MV-4-11 (cell line): ENCODE results near the gene PUS1.
A peak's percentile ranks its signal among the peaks of the same experiment; 100 is the strongest.
"Not testable (repeated sequence)": the region's sequence is repeated elsewhere in the genome, so short reads cannot be mapped to it uniquely, and the experiment has no call there.

Source experiments
- DNase-seq: peaks from one replicate; lab custom pipeline; 2025; lab: John Stamatoyannopoulos, UW

PUS1 gene

DNA sequence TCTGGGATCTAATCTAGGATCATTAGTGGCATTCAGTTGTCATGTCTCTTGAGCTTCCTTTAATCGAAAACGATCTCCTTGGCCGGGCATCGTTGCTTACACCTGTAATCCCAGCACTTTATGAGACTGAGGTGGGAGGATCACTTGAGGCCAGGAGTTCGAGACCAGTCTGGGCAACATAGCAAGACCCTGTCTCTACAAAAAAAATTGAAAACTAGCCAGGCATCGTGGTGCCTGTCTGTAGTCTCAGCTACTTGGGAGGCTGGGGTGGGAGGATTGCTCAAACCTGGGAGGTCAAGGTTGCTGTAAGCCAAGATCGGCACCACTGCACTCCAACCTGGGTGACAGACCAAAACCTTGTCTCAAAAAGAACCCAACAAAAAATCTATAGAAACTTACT lies 9.0 kb downstream of the PUS1 start:
- no peak for DNase-seq

DNA sequence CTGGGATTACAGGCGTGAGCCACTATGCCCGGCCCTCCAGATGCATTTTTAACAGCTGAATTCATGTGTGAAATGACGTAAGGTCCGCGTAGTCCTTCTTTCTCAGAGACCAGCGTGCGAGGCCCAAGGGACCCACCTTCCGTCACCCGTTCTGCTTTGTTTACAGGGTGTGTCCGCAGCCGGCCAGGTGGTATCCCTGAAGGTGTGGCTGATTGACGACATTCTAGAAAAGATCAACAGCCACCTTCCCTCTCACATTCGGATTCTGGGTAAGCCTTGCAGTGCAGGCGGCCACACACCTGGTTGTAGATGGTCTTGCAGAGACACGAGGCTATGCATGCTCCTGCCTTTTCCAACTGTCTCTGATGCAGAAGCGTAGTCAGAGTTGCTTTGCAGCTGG lies 9.9 kb downstream of the PUS1 start:
- no peak for DNase-seq

DNA sequence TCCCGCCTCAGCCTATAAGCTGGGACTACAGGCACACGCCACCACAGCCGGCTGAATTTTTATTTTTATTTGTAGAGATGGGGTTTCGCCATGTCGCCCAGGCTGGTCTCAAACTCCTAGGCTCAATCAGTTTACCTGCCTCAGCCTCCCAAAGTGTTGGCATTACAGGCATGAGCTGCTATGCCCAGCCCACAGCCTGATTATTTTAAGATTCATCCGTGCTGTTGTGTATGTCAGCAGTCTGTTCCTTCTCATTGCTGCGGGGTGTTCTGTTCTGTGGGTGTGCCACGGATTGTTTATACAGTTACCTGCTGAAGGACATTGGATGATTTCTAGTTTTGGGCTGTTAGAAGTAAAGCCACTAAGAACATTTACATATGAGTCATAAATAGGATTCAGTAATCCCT lies 11.1 kb downstream of the PUS1 start:
- DNase-seq = no peak

DNA sequence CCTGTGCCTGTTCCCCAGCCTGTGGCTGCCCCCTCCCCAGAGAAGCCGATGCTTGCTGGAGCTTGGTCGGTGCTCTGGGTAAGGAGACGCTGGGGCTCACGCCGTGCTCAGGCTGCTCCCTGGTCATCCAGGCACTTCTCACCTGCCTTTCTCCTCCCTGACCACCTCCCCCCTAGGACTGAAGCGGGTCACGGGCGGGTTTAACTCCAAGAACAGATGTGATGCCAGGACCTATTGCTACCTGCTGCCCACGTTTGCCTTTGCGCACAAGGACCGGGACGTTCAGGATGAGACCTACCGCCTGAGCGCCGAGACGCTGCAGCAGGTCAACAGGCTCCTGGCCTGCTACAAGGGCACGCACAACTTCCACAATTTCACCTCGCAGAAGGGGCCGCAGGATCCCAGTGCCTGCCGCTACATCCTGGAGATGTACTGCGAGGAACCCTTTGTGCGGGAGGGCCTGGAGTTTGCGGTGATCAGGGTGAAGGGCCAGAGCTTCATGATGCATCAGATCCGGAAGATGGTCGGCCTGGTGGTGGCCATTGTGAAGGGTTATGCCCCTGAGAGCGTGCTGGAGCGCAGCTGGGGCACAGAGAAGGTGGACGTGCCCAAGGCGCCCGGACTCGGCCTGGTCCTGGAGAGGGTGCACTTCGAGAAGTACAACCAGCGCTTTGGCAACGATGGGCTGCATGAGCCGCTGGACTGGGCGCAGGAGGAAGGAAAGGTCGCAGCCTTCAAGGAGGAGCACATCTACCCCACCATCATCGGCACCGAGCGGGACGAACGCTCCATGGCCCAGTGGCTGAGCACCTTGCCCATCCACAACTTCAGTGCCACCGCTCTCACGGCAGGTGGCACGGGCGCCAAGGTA lies 12.3 kb downstream of the PUS1 start:
- DNase-seq = no peak

DNA sequence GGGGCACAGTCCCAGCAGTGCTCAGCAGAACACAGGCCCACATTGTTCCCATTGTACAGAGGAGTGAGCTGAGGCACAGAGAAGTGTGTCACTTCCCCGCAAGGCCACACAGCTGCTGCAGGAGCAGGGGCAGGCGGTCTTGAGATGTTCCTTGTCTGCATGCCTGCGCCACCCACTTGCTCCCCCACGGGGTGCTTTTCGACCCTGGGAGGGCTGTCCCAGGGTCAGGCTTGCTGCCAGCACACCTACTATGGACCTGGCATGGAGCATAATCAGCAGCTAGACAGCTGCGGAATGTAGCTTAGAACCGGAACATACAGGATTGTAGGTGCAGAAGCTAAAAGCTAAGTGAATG lies 12.9 kb downstream of the PUS1 start:
- DNase-seq = no peak

DNA sequence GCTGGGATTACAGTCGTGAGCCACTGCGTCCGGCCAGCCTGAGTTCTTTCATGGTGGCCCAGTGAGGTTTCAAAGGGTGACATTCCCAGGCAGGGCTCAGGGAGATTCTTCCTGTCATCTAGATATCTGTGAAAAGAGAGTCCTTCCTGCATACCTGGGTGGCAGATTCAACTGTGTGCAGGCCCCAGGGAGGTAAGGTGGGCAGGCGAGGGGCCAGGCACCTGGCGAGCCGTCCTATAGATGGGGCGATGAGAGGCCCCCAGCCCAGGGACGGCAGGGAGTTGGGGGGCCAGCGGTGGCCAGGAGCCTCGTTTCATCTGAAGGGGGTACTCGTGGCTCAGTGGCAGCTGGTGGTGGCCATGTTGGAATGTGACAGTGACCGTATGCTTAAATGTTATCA lies 13.6 kb downstream of the PUS1 start:
- no peak for DNase-seq

DNA sequence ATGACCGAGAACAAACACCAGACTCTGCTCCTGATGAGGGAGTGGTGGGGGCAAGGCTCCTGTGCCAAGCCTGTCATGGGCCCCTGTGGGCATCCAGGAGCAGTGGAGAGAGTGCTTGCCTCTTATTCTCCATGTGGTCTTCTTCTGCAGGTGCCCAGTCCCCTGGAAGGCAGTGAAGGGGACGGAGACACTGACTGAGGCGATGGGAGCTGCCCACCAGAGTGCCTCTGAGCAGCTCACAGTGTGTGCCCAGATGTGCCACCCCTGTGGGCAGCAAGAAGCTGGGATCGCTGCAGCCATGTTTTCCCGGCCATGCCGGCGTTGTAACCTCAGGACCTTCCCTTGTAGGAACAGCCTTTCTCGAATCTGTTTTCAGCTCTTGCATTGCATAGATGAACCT lies 14.3 kb downstream of the PUS1 start:
- DNase-seq = no peak

DNA sequence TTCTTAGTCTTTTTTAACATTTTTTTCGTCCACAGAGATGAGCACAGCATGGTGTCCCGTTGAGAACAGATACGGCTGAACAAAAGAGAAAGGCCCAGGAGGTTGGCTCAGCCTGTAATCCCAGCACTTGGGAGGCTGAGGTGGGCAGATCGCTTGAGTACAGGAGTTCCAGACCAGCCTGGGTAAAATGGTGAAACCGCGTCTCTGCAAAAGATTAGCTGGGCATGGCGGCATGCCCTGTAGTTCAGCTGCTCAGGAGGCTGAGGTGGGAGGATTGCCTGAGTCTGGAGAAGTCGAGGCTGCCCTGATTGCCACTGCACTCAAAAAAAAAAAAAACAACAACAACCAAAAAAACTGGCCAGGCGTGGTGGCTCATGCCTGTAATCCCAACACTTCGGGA lies 14.8 kb downstream of the PUS1 start:
- DNase-seq = no peak

DNA sequence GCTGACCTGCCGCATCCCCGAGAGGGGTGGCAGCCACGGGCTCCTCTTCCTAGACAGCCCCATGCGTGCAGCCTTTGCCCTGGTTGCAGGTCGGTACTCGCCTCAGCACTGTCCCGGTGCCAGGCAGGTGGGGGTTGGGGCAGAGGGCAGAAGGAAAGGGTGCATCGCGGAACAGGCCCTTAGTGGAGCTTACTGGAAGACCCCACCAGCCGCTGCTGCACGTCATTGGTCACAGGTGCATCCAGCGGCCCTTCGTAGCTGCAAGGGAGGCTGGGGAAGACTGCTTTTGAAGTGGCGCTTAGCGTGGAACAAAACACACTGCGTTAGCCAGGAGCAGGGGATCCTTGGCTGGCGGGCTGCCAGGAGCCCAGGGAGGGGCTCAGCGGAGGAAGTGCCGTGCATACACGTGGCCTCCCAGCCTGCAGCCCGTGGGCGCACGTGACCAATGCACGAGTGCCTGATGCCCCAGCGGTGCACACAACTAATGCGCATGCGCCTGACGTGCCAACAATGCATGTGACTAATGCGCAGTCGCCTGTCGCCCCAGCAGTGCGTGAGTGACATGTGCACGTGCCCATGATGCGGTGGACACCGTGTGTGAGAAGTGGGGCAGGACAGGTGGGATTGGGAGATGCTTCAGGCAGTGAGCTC lies 15.7 kb downstream of the PUS1 start:
- DNase-seq = no peak

DNA sequence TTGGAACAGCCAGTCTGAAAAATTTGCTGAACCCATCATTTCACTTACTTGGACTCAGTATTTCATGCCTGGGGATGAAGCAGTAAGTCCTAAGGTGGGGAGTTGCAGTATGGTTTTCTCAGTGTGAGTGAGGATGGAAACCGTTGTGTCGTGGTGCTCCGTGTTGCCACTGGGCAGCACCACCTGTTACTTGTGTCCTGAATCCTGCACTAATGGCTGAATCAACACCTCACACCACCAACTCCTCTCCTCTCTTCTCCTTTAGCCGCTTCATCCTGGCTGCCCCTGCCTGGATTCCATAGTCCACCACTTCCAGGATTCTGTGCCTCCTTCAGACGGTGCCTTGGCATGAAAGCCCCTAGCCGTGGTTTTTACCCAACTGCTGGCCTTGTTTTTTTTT lies 17.7 kb downstream of the PUS1 start:
- no peak for DNase-seq

DNA sequence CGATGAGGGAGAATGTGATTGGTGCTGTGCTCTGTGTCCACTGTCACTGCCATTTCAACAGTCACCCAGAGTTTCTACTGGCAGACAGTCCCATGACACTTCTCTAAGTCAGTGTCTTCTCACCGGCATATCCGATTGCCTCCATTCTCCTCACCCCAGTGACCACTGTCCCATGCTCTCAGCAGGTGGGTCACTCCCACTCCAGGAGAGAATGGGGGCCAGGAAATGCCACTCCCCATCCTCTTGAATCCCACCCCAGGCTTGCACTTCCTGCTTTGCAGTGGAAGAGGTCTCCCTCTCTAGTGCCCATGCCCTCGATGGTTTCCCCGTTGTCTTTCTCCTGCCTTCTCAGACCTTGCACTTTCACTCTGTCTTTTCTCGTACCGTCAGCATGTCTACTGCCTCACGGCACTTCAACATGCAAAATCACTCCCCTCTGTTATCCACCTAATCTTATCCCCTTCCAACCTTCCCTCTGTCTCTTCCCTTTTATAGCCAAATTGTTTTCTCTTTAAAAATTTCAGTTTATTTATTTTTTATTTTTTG lies 18.5 kb downstream of the PUS1 start:
- DNase-seq = no peak

DNA sequence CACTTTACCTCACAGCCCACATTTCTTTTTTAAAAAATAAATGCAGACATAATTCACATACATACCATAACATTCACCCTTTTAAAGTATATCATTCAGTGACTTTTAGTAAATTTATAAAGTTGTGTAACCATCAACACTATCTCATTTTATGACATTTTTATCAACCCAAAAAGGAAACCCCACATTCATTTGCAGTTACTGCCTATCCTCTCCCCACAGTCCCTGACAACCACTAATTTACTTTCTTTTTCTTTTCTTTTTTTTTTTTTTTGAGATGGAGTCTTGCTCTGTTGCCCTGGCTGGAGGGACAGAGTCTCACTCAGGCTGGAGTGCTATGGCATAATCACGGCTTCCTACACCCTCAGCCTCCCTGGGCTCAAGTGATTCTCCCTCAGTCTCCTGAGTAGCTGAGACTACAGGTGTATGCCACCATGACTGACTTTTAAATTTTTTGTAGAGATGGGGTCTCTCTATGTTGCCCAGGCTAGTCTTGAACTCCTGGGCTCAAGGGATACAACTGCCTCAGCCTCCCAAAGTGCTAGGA lies 19.2 kb downstream of the PUS1 start:
- DNase-seq = no peak

DNA sequence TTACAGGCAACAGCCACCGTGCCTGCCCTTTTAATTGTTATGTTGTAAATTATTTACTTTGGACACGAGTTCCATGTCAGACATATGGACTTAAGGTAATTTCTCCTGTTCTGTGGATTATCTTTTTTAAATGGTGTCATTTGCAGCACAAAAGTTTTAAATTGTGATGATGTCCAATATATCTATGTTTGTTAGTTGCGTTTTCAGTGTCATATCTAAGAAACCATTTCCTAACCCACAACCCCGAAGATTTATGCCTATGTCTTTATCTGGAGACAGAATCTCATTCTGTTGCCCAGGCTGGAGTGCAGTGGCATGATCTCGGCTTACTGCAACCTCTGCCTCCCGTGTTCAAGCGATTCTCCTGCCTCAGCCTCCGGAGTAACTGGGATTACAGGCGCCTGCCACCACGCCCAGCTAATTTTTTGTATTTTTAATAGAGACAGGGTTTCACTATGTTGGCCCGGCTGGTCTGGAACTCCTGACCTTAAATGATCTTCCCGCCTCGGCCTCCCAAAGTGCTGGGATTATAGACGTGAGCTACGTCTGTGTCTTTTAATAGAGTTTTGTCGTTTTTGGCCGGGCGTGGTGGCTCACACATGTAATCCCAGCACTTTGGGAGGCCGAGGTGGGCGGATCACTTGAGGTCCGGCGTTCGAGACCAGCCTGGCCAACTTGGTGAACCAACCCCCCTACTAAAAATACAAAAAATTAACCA lies 19.8 kb downstream of the PUS1 start:
- DNase-seq = not testable (repeated sequence)

DNA sequence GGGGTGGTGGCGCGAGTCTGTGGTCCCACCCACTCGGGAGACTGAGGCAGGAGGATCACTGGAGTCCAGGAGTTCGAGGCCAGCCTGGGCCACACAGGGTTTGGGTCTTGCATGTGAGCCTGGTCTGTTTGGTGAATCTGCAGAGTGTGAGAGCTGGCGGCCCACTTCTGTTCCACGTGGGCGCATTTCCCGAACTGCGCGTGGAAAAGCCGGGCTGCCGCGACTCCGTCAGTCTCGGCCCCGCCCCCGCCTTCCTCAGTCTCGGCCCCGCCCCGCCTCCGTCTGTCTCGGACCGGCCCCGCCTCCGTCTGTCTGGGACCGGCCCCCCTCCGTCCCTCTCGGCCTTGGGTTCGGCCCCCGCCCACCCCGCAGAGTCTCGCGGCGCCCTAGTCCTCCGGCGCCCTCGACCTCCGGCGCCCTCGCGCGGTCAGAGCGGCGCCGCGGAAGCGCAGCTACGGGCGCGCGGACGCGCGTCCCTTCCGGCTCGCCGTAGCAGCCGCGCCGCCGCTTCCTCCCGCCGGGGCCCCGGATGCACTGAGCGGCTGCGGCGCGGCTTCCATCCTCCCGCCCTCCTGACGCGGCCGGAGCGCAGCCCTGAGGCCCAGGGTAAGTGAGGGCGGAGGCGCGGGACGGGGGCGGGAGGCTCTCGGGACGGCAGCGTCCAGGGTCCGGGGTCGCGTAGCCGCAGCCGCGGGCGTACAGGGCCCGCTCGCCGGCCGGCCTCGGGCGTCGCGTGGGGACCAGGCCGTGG lies 20.5 kb downstream of the PUS1 start, which contains the start of gene EP400:
EP400 (plus strand) TSS at position 512 of the 751 bp plus-strand sequence. CDS start 10,678 bp downstream, outside the sequence.
- DNase-seq = peak; percentile 87

DNA sequence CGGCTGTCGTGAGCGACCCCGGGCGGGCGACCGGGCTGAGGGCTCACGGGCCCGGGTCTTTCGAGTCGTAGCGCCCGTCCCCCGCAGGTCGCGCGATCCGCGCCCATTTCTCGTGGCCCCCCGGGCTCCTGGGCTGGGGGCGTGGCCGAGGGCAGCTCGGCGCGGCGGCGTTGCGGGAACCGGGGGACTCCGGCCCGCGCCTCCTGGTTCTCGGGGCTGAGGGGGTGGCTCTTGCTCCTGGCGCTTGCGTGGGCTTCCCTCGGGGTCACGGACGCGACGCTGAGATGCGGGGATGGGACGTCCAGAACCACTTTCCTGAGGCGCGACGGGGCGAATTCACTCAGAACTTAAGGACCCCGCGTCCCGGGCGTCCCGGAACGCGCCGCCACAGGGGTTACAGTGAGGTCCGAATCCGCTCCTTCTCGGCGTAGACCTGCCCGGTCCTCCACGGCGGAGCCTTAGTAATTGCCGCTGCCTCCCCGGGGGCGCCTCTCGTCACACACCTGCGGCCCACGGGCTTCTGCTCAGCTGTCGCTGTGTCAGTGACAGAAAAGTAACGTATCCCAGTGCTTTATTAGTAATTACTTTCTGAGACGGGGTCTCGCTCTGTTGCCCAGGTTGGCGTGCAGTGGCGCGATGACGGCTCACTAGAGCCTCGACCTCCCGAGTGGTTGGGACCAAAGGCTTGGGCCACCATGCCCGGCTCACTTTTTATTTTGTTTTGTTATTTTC lies 21.3 kb downstream of the PUS1 start:
- no peak for DNase-seq

DNA sequence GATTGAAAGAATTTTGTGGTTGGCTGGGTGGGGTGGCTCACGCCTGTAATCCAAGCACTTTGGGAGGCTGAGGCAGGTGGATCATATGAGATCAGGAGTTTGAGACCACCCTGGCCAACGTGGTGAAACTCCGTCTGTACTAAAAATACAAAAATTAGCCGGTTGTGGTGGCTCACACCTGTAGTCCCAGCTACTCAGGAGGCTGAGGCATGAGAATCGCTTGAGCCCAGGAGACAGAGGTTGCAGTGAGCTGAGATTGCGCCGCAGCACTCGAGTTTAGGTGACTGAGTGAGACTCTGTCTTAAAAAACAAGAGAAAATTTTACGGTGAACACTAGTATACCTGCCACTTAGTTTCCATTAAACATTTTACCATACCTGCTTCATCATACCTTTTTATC lies 24.7 kb downstream of the PUS1 start:
- DNase-seq = not testable (repeated sequence)

DNA sequence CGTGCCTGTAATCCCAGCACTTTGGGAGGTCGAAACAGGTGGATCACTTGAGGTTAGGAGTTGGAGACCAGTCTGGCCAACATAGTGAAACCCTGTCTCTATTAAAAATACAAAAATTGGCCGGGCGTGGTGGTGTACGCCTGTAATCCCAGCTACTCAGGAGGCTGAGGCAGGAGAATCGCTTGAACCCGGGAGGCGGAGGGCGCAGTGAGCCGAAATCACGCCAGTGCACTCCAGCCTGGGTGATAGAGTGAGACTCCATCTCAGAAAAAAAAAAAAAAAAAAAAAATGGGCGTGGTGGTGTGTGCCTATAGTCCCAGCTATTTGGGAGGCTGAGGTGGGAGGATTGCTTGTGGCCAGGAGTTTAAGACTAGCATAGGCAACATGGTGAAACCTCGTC lies 25.4 kb downstream of the PUS1 start:
- DNase-seq = not testable (repeated sequence)

DNA sequence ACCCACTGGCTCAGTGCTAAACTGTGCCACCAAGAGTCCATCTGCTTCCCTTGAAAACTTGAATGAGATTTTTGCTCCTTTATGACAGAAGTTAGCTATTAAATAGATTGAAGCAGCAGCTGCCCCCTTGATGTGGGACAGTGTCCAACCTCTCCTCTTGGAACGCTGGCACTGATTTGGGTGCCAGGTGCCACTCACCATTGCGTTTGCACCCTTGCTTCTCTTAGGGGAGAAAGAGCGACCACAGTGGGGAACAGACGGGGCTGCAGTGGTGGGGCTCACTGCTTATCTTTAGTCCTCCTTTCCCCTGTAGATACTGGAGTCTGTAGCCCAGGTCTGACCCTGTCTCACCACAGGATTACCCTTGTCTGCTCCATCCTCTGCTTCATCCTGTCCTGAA lies 30.0 kb downstream of the PUS1 start:
- DNase-seq = no peak

DNA sequence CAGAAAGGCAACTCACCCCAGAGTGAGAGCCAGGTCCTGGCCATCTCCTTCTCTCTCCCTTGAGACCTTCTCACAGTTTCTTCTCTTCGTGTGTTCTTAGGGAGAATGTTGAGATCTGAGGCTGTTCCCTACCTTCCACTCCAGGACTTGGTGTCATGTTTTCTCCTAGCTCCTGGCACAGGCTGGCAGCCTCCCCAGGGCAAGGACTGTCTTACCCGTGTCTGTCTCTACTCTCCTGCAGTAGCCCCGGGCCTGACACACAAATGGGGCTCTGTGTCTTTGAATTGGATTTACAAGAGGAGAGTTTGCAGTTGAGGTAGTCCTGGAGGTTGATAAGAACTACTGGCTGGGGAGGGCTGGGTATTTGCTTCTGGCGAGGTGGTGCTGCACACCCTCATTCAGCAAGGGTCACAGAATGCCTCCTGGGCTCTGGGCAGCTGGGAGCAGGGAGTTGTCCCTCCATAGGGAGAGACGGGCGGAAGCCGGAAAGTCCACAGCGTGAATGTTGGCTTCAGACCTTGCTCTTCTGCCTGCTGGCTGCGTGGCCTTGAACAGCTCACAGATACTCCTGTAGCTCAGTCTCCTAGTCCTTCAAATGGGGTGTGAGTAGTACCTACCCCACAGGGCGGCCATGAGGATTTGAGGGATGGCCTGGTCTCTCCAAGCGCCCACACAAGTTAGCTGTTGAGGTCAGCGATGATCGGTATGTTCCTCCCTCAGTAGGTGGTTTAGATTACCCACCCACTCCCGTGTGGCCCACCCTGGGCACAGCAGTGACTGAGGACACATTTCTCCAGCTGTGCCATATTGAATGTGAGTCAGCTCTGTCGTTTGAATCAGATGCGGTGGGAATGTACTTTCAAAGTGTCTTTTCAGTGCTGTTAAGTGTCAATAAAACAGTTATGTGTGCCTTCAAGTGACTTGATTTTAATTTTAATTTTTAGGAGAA lies 30.8 kb downstream of the PUS1 start:
- no peak for DNase-seq
